ENCODE measurements around the gene RAD54L2. TPM values are rescaled to one million over a fixed set of nuclear protein-coding genes. Genes with fewer than 3 reads are reported as not detected.

The RAD54L2 gene
- total and polyA plus RNA-seq, 2 donors: 3.8 to 8.8 TPM

Other genes with a start within 250 kb of the RAD54L2 start
- 84.5 TPM for gene MANF, start 153.4 kb upstream of the RAD54L2 start, total RNA-seq
- gene MANF, start 153.4 kb upstream of the RAD54L2 start, polyA plus RNA-seq: 60.7 TPM
- 17.7 TPM for gene RBM15B, start 147.4 kb upstream of the RAD54L2 start, total RNA-seq
- 13.0 TPM for gene RBM15B, start 147.4 kb upstream of the RAD54L2 start, polyA plus RNA-seq
- gene DCAF1, start 38.7 kb upstream of the RAD54L2 start, total RNA-seq: 16.7 TPM
- gene DCAF1, start 38.7 kb upstream of the RAD54L2 start, polyA plus RNA-seq: 11.0 TPM
- 38.4 TPM for gene TEX264, start 132.5 kb downstream of the RAD54L2 start, total RNA-seq
- gene TEX264, start 132.5 kb downstream of the RAD54L2 start, polyA plus RNA-seq: 61.1 TPM
- gene GRM2, start 168.3 kb downstream of the RAD54L2 start, total RNA-seq: 0.05 TPM
- 0.91 TPM for gene GRM2, start 168.3 kb downstream of the RAD54L2 start, polyA plus RNA-seq
- gene IQCF6, start 240.5 kb downstream of the RAD54L2 start, total RNA-seq: not detected
- gene IQCF6, start 240.5 kb downstream of the RAD54L2 start, polyA plus RNA-seq: not detected

Data from thymus (tissue), 2 donors.